GM21717 (cell line): Measurements from ENCODE around the gene PPP2R2C.

Experiments used
- ATAC-seq: cut with Tn5 transposase; IDR thresholded peaks from one replicate; pipeline ENCODE4 v1.9.1; 2021; ENCODE audit warnings: mild to moderate bottlenecking, moderate library complexity; ENCODE audit not compliant: unreplicated experiment

Gene PPP2R2C

DNA sequence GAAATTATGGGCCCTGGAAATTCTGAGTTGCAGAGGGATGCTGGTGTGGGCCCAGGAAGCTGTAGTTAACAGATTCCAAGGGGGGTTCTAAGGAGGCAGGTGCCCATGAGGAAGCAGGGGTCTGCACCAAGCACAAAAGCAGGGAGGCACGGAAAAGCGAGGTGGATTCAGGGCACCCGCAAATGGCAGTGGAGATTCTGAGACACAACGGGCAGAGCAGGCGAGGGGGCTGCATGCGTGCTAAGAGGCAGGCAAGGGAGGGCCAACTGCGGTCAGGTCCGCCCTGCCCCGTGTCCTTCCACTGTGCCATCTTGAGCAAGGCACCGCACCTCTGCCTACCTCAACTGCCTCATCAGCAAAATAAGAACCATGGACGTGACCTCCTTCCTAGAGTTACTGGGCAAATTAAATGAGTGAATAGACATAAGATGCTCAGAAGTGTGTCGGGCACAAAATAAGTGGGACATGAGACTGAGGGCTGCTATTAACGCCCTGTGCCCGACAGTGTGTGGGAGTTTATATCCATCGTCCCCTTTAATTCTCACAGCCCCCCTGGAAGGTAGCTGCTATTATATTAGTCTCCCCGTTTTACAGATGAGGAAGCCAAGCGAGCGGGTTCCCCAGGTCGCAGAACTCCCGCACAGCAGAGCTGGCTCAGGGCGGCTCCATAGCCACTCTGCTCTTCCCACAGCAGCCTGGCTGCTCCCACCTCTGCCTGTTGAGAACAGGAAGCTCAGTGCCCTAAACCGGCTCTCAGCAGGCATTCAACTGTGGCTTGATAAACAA lies 67.6 kb downstream of the PPP2R2C start:
- no peak for ATAC-seq

DNA sequence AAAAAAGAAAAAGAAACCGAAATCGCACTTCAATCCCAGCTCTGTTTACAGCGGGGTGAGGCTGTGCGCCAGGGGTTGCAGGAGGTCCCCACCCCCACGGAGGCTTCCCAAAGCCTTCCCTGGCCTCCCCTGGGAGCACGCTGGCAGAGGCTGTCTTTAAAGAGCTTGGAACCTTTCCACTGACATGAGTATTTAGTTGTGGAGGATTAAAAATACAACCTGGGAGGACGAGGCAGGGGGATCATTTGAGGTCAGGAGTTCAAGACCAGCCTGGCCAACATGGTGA lies 69.1 kb downstream of the PPP2R2C start:
- ATAC-seq = no peak

DNA sequence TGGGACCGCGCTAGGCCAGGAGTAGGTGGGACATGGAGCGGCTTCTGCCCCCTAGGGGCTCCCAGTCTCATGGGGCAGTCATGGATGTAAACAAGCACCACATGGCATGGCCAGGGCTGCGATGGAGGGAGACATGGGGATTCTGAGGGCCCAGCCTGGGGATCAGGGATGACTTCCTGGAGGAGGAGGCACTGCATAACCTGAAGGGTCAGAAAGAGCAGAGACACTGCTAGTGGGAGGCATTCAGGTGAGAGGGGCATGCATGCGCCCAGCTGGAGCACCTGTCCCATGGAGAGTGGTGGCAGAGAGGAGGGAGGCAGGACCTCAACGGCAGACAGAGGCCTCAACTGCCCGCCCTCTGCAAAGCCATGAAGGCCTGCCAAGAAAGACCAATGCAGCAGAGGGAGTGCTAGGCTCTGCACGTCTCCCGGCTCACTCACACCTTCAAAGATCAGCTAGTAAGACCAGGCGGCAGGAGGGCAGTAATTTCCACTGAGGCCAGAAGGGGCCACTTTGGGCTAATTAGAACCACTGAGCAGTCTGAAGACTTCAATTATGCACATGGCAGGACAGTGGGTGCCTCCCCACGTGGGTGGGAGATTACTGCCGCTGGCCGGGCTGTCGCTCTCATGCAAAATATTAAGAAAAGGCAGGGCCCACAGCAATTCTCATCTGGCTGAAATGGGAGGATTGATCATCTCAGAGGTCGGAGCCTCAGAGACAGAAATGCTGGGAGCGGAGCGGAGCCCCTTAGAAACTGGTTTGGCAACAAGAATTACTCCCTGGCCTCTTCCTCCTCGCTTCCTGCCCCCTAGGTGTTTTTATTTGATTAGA lies 69.6 kb downstream of the PPP2R2C start:
- ATAC-seq = no peak

DNA sequence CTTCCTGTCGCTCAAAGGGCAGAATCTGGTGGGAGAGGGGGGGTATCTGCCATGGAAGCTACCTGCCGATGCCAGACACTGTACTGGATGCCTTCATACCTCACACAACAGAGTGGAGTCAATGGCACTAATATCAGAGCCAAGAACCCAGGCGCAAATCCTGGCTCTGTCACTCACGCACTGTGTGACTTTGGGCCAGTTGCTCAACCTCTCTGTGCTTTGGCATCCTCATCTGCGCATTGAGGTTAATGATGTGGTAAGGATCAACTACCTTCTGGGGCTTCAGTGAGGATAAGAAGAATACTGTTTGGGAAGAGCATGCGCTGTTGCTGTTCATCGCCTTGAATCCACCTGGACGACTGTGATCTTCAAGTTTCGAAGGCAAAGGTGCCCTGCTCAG lies 70.6 kb downstream of the PPP2R2C start:
- no peak for ATAC-seq

DNA sequence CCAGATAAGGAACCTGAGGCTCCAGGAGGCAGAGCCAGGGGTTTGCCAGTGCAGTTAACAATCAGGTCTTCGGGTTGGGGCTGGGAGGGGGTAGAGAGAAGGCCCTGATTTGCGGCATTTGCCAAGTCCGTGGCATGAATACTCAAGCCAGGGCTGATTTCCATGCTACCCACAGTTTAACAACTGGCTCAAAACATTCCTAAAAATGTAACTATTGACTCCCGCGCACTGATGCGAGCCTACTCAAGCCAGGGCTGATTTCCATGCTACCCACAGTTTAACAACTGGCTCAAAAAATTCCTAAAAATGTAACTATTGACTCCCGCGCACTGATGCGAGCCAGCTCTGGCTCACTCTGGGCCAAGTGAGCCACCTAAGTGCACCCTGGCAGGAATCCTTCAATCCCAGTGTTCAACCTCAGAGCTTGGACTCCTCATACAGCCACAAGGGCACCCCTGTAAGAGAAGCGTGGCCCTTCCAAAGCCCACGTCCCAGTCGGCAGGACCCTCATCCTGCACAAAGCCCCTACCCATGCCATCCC lies 75.6 kb downstream of the PPP2R2C start:
- no peak for ATAC-seq

DNA sequence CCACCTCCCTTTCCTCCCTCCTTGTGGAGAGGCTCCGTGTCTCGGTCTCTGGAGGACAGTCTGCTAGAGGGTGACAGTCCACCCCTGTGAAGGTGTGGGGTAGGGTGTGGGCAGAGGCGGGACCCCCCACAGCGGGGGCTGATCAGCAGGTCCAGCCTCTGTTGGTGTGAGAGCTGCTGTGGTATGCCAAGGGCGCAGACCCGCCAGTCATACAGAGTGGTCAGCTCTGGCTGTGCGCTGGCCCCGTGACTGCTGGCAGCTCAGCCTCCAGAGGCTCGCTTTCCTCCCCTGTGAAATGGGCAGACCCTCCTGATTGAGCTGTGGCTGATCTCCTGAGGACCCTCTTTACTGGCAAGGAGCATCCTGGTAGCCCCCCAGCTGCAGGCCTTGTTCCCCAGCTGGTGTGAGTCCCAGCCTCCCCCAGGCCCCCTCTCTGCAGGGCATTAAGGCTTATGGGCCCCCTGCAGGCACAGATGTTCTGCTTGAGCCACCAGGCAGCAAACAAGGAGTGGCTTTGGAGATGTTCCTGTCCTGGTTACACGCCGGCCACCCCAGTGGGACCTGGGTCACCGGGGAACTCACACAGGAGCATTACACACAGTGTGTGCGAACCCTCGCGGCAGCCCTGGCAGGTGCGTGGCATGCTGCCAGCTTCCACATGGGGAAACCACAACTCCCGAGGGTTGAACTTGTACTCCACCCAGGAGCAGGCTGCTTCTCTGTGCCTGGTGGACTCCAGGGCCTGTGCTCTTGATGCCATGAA lies 76.8 kb downstream of the PPP2R2C start:
- no peak for ATAC-seq

DNA sequence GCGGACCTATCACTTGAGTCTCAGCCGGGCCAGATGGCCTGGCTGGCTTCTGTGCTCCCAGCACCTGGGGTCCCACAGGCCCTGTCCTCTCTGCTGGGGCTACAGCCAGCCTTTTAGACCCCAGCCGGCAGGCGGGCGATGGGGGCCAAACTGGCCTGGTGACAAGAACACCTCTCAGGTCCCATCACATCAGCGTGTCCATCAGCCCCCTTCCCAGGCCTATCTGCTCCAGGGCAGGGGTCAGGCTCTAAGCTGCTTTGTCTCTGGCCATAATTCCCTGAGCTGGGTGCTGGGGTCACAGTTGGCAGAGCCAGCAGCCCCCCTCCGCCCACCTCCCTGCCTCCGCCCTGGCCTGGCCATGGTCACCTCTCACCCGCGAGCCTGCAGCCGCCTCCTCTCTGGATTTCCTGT lies 77.7 kb downstream of the PPP2R2C start:
- ATAC-seq = no peak

DNA sequence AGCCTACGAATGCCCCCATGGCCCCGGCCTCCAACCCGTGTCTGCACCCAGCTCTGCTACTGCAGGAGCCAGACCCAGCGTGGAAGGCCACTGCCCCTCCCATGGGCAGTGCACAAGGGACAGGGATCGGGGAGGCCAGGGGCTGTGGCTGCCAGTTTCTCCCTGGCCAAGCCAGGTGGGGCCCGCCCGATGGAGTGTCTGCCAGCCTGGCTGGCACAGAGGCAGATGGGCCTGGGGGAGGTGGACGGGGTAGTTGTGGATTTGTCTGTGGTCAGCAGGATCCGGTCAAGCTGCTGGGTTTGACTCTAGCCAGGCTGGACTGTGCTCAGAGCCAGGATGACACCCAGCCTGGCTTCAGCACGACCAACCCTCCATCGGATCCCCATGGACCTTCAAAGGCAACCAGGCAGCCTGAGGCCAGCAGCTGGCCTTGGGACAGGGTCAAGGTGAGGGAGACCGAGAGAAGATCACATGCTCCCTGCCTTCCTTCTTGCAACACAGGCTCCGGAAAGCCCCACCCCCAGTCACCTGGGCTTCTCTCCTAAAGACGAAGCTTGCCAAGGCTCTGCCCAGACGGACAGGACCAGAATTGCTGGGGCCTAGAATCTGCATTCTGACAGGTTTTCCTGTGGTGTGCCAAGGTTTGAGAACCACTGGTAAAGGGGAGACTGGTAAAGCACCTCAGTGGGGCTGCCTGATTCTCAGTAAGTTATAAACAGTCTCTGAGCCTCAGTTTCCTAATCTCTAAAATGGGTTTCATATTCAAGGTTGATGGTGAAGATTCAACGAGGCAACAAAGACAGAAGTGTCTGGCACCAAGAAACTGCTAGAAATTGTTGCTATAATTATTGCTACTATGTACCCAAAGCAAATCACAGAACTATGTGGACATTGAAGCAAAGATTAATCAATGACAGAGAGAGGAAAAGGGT lies 78.6 kb downstream of the PPP2R2C start:
- no peak for ATAC-seq

DNA sequence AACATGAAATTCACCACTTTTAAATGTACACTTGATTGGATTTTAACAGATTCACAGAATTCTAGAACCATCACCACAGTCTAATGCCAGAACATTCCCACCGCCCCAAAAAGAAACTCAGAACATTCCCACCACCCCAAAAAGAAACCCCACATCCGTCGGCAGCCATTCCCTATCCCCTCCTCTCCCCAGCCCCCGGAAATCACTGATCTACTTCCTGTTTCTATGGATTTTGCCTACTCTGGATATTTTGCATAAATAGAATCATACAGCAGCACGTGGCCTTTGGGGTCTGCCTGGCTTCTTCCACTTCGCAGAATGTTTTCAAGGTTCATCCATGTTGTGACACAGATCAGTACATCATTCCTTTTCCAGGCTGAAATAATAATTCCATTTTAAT lies 79.3 kb downstream of the PPP2R2C start:
- no peak for ATAC-seq

DNA sequence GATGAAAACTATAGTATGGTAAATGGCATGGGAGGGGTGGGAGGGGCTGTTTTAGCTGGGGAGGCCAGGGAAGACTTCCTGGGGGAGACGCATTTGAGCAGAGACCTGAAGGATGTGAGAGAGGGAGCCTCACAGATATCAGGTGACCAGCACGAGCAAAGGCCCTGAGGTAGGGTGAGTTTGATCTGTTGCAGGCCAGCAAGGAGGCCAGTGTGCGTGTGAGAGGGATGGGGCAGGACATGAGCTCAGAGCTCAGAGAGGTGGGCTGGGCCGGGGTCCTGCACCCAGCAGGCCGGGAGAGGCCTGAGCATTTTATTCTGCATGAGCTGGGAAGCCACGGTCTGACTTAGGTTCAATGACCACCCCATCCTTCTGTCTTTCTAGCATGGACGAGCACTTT lies 80.0 kb downstream of the PPP2R2C start:
- no peak for ATAC-seq

DNA sequence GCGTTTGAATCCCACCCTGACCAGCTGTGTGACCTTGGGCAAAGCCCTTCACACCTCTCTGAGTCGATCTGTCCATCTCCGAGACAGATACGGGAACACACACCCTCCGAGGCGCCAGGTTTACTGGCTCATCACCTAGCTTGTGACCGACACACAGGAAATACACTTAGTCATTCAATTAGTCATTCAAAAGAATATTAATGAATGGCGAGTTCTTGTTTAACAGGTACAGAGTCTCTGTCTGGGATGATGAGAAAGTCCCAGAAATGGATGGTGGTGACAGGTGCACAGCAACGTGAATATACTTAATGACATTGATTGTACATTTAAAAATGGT lies 80.6 kb downstream of the PPP2R2C start:
- ATAC-seq = no peak

DNA sequence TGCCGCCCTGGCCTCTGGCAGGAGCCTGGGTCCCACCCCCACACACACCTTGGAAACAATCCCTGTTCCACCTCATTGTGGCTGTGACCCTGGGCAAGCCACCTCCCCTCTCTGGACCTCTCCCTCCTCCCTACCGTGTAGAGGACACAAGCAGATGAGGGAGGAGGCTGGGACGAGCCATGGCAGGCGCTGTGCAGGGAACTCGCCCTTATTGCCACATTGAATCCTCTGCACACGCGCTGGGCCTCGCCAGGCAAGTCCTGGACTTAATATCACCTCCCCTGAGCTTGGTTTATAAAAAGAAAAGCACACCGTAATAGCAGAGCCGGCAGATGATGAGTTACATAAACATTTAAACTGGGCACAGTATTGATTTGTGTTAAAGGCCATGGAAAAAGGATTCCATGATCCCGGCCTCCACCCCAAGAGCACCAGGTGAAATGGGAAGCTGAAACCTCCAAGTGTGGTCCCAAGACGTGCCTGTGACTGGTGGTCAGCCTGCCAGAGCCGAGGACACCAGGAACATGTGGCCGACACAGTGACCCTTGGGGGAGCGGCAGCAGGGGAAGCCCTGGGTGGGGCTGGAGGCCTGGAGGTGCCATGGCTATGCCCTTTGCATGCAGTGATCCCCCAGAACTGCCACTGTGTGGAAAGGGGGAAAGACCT lies 81.1 kb downstream of the PPP2R2C start:
- no peak for ATAC-seq

DNA sequence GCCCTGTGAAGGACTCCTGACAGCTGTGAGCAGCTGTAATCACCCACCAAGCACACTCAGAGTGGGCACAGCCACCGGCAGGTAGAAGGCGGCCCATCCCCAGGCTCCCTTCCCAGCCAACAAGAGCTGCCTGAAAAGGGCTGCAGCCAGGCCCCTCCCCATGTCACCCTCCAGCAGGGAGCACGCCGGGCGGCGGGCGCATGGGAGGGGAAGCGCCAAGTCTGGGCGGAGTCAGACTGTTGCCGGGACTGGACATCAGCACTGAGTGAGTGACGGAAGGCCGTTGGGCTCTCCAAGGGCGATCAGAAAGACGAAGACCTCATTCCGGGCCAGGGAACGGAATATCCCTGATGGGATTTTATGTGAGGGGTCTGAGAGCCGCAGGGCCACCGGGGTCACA lies 82.1 kb downstream of the PPP2R2C start:
- ATAC-seq = no peak

DNA sequence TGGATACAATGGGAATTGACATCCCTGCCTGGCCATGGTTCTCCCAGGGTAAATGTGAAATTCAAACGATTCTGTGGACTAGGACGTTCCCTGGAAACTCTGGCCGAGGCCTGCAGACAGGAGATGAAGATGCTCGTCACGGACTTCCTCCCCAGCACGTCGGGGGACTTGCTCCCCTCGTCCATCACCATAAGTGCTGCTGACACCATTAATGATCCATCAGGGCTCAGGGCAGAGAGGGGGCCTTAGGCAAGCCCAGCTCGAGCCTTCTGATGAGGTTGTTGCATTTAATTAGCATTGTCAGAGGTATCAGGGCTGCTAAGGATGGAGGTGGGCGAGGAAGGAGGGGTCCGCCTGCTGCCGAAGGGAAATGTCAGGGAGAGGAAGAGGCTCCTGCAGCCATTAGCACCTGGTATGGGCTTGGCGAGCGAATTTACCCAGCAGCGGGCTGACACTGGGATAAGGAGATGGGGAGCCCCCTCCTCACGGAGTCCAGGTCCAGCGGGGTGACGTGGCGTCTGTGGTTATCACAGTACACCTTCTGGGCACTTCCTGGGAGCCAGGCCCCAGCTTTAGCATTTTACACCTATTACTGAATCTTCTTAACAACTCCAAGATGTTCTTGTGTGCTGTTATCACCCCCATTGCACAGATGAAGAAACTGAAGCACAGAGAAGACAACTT lies 83.1 kb downstream of the PPP2R2C start:
- no peak for ATAC-seq

DNA sequence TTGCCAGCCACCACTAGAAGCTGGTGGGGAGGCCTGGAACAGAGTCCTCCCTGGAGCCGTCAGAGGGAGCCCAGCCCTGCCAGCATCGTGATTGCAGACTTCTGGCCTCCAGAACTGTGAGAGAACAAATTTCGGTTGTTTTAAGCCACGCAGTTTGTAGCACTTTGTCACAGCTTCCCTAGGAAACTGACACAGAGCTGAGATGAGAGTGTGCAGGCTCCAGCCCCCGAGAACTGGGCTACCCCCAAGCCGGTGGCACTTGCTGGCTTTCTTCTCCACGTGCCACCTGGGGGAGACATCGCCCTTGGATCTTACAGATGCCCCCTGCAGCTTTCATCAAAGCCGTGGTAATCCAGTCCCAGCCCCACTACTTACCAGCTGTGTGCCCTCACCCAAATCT lies 83.7 kb downstream of the PPP2R2C start:
- no peak for ATAC-seq

DNA sequence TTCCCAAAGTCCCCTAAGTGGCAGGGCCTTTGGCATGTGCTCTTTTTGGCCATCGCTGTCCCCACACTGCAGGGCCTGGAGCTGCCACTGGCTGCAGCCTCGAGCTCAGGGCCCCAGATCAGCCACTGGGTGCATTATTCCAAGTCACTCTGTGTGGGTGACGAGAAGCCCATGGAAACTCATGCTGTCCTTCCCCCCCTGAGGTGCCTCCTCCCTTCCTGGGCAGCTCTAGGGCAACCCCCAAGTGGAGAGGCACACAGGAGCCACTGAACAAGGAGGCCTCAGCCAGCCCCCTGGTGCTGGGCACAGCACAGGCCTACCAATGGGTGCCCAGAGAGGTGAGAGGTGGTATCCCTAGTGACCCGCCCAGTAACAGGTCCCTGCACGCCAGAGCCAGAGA lies 84.5 kb downstream of the PPP2R2C start:
- no peak for ATAC-seq

DNA sequence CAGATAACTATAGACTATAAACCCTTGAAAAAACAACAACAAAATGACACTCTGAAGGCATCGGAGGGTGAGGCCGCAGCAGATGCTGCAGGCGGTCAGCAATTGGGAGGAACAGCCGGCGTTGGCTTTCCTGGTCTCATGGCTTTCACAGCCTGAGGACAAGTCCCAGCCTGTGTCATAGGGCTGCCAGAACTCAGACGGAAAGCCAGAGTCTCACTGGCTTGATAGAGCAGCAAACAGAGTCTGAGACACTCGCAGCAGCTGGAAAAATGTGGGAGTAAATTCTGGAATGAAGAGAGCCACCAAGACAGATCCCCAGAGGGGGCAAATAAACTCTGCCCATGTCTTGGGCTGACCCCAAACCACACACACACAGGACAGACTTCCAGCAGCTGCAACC lies 86.3 kb downstream of the PPP2R2C start:
- ATAC-seq = no peak

DNA sequence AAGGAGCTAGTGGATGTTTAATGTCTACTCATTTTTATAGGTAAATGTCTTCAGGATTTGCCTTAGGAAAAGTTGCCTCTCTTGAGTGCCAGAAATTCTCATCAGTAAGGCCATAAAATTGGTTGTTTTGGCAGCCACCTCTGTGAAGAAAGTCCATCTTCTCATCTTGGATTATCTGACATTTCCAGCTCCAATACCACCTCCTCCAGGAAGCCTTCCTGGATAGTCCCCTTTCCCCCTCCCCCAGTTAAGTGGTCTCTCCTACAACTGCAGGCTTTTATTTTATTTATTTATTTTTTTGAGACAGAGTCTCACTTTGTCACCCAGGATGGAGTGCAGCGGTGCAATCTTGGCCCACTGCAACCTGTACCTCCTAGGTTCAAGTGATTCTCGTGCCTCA lies 87.1 kb downstream of the PPP2R2C start:
- ATAC-seq = no peak

DNA sequence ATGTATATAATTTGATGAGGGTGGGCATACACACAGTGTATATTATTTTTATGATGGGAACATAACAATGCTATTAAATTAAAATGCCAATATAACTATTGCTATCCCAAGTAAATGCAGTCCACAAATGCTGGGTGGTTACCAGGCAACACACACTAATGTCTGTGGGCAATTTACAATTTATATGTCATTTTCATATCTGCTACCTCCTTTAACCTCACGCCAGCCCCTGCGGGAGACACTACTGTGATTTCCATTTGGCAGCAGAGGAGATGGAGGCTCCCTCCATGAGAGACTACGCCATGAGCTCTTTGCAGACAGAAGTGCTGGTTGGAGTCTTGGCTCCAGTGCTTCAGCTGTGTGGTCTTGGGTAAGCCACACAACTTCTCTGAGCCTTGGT lies 87.9 kb downstream of the PPP2R2C start:
- ATAC-seq = no peak

DNA sequence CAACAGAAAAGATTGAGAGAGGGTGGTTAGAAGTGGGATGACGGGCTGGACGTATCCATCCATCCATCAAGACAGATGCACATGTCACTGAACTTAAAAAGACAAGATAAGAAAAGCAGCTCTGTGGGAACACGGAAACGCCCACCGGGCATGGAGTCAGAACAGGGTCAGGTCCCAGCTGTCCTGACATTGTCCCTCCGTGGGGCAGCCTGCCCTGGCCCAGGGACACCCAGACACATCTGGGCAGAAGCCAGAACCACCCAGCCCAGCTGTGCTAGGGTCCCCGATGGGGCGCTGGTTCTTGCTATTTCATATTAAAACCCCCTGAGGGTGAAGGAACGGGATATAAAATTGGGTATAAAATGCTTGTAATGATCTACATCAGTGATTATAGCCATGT lies 88.5 kb downstream of the PPP2R2C start:
- ATAC-seq = no peak
